ENCODE measurements around the gene STRIT1.

Gene STRIT1

GRCh38 chr3:155312781-155313180 is 19.3 kb upstream of the STRIT1 start:
- WGBS = 80% methylated on average over 1 of the region's 2 CpGs
- no peaks in the 10 kb centered on the region for H3K27me3 ChIP-seq (ENCODE audit: insufficient read depth, low read length)
- no peaks in the 10 kb centered on the region for H3K9me3 ChIP-seq (ENCODE audit: insufficient read depth, low read depth, low read length)
- no peak overlapping the region for H3K4me3 ChIP-seq (ENCODE audit: low read length)
- no peak overlapping the region for H3K27ac ChIP-seq (ENCODE audit: low read depth, low read length)
- H3K4me1 ChIP-seq (ENCODE audit: insufficient read depth, low read length) = no peaks in the 10 kb centered on the region
- H3K36me3 ChIP-seq (ENCODE audit: insufficient read depth, low read length) = no peaks in the 10 kb centered on the region
- H3K9ac ChIP-seq (ENCODE audit: low read depth, low read length) = no peak overlapping the region

- Histone ChIP-seq H3K9me3 (ENCODE audit: insufficient read depth, low read depth, low read length) (no peaks in the 10 kb centered on the region), H3K9ac (ENCODE audit: low read depth, low read length) (no peak overlapping the region), H3K4me1 (ENCODE audit: insufficient read depth, low read length) (no peaks in the 10 kb centered on the region), H3K36me3 (ENCODE audit: insufficient read depth, low read length) (no peaks in the 10 kb centered on the region), H3K27ac (ENCODE audit: low read depth, low read length) (no peak overlapping the region), H3K4me3 (ENCODE audit: low read length) (no peak overlapping the region), H3K27me3 (ENCODE audit: insufficient read depth, low read length) (no peaks in the 10 kb centered on the region)
- 97% methylated on average over 28 of the region's 28 CpGs for WGBS
Observed at GRCh38 chr3:155309581-155309980, 16.1 kb upstream of the STRIT1 start.

- no peak overlapping the region for H3K9ac ChIP-seq (ENCODE audit: low read depth, low read length)
- H3K9me3 ChIP-seq (ENCODE audit: insufficient read depth, low read depth, low read length) = no peaks in the 10 kb centered on the region
- H3K4me3 ChIP-seq (ENCODE audit: low read length) = no peak overlapping the region
- no peaks in the 10 kb centered on the region for H3K27me3 ChIP-seq (ENCODE audit: insufficient read depth, low read length)
- no peaks in the 10 kb centered on the region for H3K36me3 ChIP-seq (ENCODE audit: insufficient read depth, low read length)
- no peak overlapping the region for H3K27ac ChIP-seq (ENCODE audit: low read depth, low read length)
- 95% methylated on average over 8 of the region's 9 CpGs for WGBS
- no peaks in the 10 kb centered on the region for H3K4me1 ChIP-seq (ENCODE audit: insufficient read depth, low read length)
Observed at GRCh38 chr3:155308831-155309230, 15.3 kb upstream of the STRIT1 start.

- Histone ChIP-seq H3K9me3 (ENCODE audit: insufficient read depth, low read depth, low read length) (no peaks in the 10 kb centered on the region), H3K27me3 (ENCODE audit: insufficient read depth, low read length) (no peaks in the 10 kb centered on the region), H3K4me1 (ENCODE audit: insufficient read depth, low read length) (no peaks in the 10 kb centered on the region), H3K9ac (ENCODE audit: low read depth, low read length) (no peak overlapping the region), H3K36me3 (ENCODE audit: insufficient read depth, low read length) (no peaks in the 10 kb centered on the region), H3K4me3 (ENCODE audit: low read length) (no peak overlapping the region), H3K27ac (ENCODE audit: low read depth, low read length) (no peak overlapping the region)
- no CpG with 5 or more reads among the region's 7 CpGs for WGBS
Observed at GRCh38 chr3:155307183-155307582, 13.7 kb upstream of the STRIT1 start.

- Histone ChIP-seq H3K36me3 (ENCODE audit: insufficient read depth, low read length) (no peaks in the 10 kb centered on the region), H3K27ac (ENCODE audit: low read depth, low read length) (no peak overlapping the region)
- WGBS = 94% methylated on average over 2 of the region's 2 CpGs
Observed at GRCh38 chr3:155304394-155304793, 10.9 kb upstream of the STRIT1 start.

GRCh38 chr3:155303540-155304097 is 10.1 kb upstream of the STRIT1 start:
- no peaks in the 10 kb centered on the region for H3K4me1 ChIP-seq (ENCODE audit: insufficient read depth, low read length)
- H3K27me3 ChIP-seq (ENCODE audit: insufficient read depth, low read length) = no peaks in the 10 kb centered on the region
- no peak overlapping the region for H3K4me3 ChIP-seq (ENCODE audit: low read length)
- no peaks in the 10 kb centered on the region for H3K36me3 ChIP-seq (ENCODE audit: insufficient read depth, low read length)
- H3K9me3 ChIP-seq (ENCODE audit: insufficient read depth, low read depth, low read length) = no peaks in the 10 kb centered on the region
- no peak overlapping the region for H3K9ac ChIP-seq (ENCODE audit: low read depth, low read length)
- no peak overlapping the region for H3K27ac ChIP-seq (ENCODE audit: low read depth, low read length)

More at GRCh38 chr3:155304394-155304793, 10.9 kb upstream of the STRIT1 start:
- H3K4me1 ChIP-seq (ENCODE audit: insufficient read depth, low read length) = no peaks in the 10 kb centered on the region
- no peak overlapping the region for H3K4me3 ChIP-seq (ENCODE audit: low read length)
- no peak overlapping the region for H3K9ac ChIP-seq (ENCODE audit: low read depth, low read length)
- H3K9me3 ChIP-seq (ENCODE audit: insufficient read depth, low read depth, low read length) = no peaks in the 10 kb centered on the region
- no peaks in the 10 kb centered on the region for H3K27me3 ChIP-seq (ENCODE audit: insufficient read depth, low read length)

GRCh38 chr3:155302891-155303290 is 9.4 kb upstream of the STRIT1 start:
- peaks cover 7% of the 10 kb centered on the region; the same call in 1 of the 2 replicates for H3K9me3 ChIP-seq (ENCODE audit: insufficient read depth, low read depth, low read length)
- no peak overlapping the region for H3K4me3 ChIP-seq (ENCODE audit: low read length)
- no peak overlapping the region for H3K9ac ChIP-seq (ENCODE audit: low read depth, low read length)
- no peaks in the 10 kb centered on the region for H3K36me3 ChIP-seq (ENCODE audit: insufficient read depth, low read length)
- no peak overlapping the region for H3K27ac ChIP-seq (ENCODE audit: low read depth, low read length)
- H3K27me3 ChIP-seq (ENCODE audit: insufficient read depth, low read length) = no peaks in the 10 kb centered on the region
- 80% methylated on average over 1 of the region's 2 CpGs for WGBS
- no peaks in the 10 kb centered on the region for H3K4me1 ChIP-seq (ENCODE audit: insufficient read depth, low read length)

- H3K27ac ChIP-seq (ENCODE audit: low read depth, low read length) = no peak overlapping the region
- H3K36me3 ChIP-seq (ENCODE audit: insufficient read depth, low read length) = no peaks in the 10 kb centered on the region
- H3K4me3 ChIP-seq (ENCODE audit: low read length) = no peak overlapping the region
- peaks cover 10% of the 10 kb centered on the region for H3K9me3 ChIP-seq (ENCODE audit: insufficient read depth, low read depth, low read length)
- 97% methylated on average over 2 of the region's 2 CpGs for WGBS
- H3K9ac ChIP-seq (ENCODE audit: low read depth, low read length) = no peak overlapping the region
- no peaks in the 10 kb centered on the region for H3K4me1 ChIP-seq (ENCODE audit: insufficient read depth, low read length)
- no peaks in the 10 kb centered on the region for H3K27me3 ChIP-seq (ENCODE audit: insufficient read depth, low read length)
Observed at GRCh38 chr3:155302481-155302880, 9.0 kb upstream of the STRIT1 start.

- Histone ChIP-seq H3K9me3 (ENCODE audit: insufficient read depth, low read depth, low read length) (peaks cover 25% of the 10 kb centered on the region), H3K27ac (ENCODE audit: low read depth, low read length) (no peak overlapping the region), H3K4me1 (ENCODE audit: insufficient read depth, low read length) (peaks cover 8% of the 10 kb centered on the region), H3K27me3 (ENCODE audit: insufficient read depth, low read length) (no peaks in the 10 kb centered on the region), H3K9ac (ENCODE audit: low read depth, low read length) (no peak overlapping the region), H3K4me3 (ENCODE audit: low read length) (no peak overlapping the region), H3K36me3 (ENCODE audit: insufficient read depth, low read length) (no peaks in the 10 kb centered on the region)
Observed at GRCh38 chr3:155297100-155297499, 3.6 kb upstream of the STRIT1 start.

GRCh38 chr3:155296413-155296812 is 2.9 kb upstream of the STRIT1 start:
- no peaks in the 10 kb centered on the region for H3K27me3 ChIP-seq (ENCODE audit: insufficient read depth, low read length)

GRCh38 chr3:155292693-155293092 is 790 bp downstream of the STRIT1 start:
- Histone ChIP-seq H3K27ac (ENCODE audit: low read depth, low read length) (no peak overlapping the region), H3K9me3 (ENCODE audit: insufficient read depth, low read depth, low read length) (peaks cover 16% of the 10 kb centered on the region), H3K36me3 (ENCODE audit: insufficient read depth, low read length) (no peaks in the 10 kb centered on the region), H3K27me3 (ENCODE audit: insufficient read depth, low read length) (no peaks in the 10 kb centered on the region), H3K4me1 (ENCODE audit: insufficient read depth, low read length) (peaks cover 8% of the 10 kb centered on the region), H3K4me3 (ENCODE audit: low read length) (no peak overlapping the region), H3K9ac (ENCODE audit: low read depth, low read length) (no peak overlapping the region)
- 100% methylated on average over 1 of the region's 2 CpGs for WGBS

More at GRCh38 chr3:155296413-155296812, 2.9 kb upstream of the STRIT1 start:
- H3K9ac ChIP-seq (ENCODE audit: low read depth, low read length) = no peak overlapping the region
- no peaks in the 10 kb centered on the region for H3K36me3 ChIP-seq (ENCODE audit: insufficient read depth, low read length)
- H3K9me3 ChIP-seq (ENCODE audit: insufficient read depth, low read depth, low read length) = peaks cover 25% of the 10 kb centered on the region
- no peak overlapping the region for H3K4me3 ChIP-seq (ENCODE audit: low read length)
- peaks cover 8% of the 10 kb centered on the region for H3K4me1 ChIP-seq (ENCODE audit: insufficient read depth, low read length)
- no peak overlapping the region for H3K27ac ChIP-seq (ENCODE audit: low read depth, low read length)

GRCh38 chr3:155292133-155292532 is 1.4 kb downstream of the STRIT1 start:
- H3K9me3 ChIP-seq (ENCODE audit: insufficient read depth, low read depth, low read length) = peaks cover 11% of the 10 kb centered on the region
- no peak overlapping the region for H3K27ac ChIP-seq (ENCODE audit: low read depth, low read length)
- WGBS = no CpG with 5 or more reads among the region's 1 CpG
- no peak overlapping the region for H3K9ac ChIP-seq (ENCODE audit: low read depth, low read length)
- no peaks in the 10 kb centered on the region for H3K27me3 ChIP-seq (ENCODE audit: insufficient read depth, low read length)
- H3K4me3 ChIP-seq (ENCODE audit: low read length) = no peak overlapping the region
- H3K4me1 ChIP-seq (ENCODE audit: insufficient read depth, low read length) = peaks cover 8% of the 10 kb centered on the region
- no peaks in the 10 kb centered on the region for H3K36me3 ChIP-seq (ENCODE audit: insufficient read depth, low read length)

Measured in HUES64 (cell line).